ENCODE results near the gene CD247. TPM values are rescaled to one million over a fixed set of nuclear protein-coding genes. Genes with fewer than 3 reads are reported as not detected.

CD247 gene
- total and polyA plus RNA-seq, 4 donors, result 0.44 to 1.3 (median 1.0) TPM

DNA sequence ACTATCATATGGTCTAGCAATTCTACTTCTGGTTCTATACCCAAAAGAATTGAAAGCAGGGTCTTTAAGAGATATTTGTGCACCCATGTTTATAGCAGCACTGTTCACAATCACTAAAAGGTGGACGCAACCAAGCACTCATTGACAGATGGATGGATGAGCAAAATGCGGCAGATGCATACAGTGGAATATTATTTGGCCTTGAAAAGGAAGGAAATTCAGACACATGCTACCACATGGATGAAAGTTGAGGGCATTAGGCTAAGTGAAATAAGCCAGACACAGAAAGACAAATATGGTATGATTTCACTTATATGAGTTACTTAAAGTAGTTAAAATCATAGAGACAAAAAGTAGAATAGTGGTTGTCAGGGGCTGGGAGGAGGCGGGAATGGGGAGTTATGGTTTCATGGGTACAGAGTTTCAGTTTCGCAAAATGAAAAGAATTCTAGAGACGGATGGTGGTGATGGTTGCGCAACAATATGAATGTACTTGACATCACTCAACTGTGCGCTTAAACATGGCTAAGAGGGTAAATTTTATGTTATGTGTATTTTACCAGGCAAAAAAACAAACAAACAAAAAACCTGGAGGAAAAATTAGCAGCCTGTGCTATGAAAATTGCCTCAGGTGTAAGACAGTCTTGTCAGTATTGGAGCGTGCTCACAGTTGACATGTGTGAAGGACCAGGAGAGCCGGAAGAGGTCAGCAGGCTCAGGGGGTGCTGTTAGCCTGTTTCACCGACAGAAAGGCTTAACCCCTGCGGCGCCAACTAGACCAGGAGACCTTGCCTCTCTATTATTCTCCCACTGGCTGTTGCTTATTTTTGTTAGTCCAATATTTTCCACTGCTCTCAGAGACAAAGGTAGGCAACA is 26.5 kb downstream of the CD247 start:
- 92% methylated on average over 5 of the region's 12 CpGs for WGBS (ENCODE audit: insufficient coverage)
- Histone ChIP-seq H3K9me3 (ENCODE audit: control insufficient read depth, insufficient read depth, low read length) (no peaks in the 10 kb centered on the region), H3K4me1 (ENCODE audit: control insufficient read depth, insufficient read depth, low read length) (peaks cover 11% of the 10 kb centered on the region), H3K27ac (ENCODE audit: low read depth, low read length) (no peak overlapping the region), H3K4me3 (ENCODE audit: low read depth, low read length) (no peak overlapping the region), H3K36me3 (ENCODE audit: control insufficient read depth, insufficient read depth, low read length) (no peaks in the 10 kb centered on the region), H3K27me3 (ENCODE audit: control insufficient read depth, insufficient read depth, low read length) (no peaks in the 10 kb centered on the region)
- DNase-seq (ENCODE audit: low read depth in 4 of 6, low spot score in 6 of 6), result no peak

DNA sequence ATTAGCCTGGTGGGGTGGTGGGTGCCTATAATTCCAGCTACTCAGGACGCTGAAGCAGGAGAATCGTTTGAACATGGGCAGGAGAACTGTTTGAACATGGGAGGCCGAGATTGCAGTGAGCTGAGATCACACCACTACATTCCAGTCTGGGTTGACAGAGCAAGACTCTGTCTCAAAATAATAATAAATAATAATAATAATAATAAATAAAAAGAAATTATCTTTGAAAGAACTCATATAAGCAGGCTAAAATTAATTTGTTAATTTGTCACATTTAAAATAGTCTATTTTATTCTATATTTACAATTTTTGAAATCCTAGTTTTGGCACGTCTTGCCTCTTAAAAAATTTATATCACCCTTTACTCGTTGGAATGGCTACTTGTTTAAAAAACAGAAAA is 27.6 kb downstream of the CD247 start:
- H3K36me3 ChIP-seq (ENCODE audit: control insufficient read depth, insufficient read depth, low read length), result no peaks in the 10 kb centered on the region
- no peak overlapping the region for H3K27ac ChIP-seq (ENCODE audit: low read depth, low read length)
- peaks cover 11% of the 10 kb centered on the region for H3K4me1 ChIP-seq (ENCODE audit: control insufficient read depth, insufficient read depth, low read length)
- no peaks in the 10 kb centered on the region for H3K27me3 ChIP-seq (ENCODE audit: control insufficient read depth, insufficient read depth, low read length)
- WGBS (ENCODE audit: insufficient coverage), result no CpG with 5 or more reads among the region's 5 CpGs
- H3K9me3 ChIP-seq (ENCODE audit: control insufficient read depth, insufficient read depth, low read length), result no peaks in the 10 kb centered on the region
- H3K4me3 ChIP-seq (ENCODE audit: low read depth, low read length), result no peak overlapping the region
- no peak for DNase-seq (ENCODE audit: low read depth in 4 of 6, low spot score in 6 of 6)

DNA sequence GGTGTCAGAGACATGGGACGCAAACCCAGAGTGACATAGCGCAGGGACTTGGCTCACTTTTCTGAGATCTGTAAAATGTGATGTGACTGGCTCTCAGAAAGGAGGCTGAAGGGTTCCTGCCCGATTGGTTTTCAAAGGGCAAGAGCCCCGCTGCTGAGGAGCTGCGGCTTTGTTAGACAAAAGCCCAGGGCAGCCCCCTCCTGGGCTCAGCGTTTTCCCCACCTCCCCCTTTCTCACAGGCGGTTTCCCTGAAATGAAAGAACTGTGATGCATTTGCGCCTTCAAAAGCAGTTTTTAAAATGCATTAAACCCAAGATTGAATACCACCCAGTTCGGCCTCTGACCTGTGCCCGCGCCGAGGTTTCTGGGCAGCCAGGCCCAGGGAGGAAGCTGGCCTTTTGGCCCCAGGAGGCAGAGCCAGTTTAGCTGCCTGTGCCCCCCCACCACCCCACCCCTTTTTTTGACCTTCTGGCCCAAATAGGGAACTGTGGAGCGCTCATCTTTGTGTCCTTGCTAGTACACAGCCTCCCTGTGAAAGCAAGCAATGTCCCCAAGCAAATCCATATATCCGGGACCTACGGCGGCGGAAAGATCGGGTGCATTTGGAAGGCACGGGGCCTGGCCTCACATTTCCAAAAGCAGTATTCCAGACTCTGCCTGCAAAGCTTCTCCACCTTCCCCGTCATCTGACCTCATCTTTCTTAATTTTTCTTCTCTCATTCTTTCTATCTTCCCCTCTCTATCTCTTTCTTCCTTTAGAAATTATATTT is 28.6 kb downstream of the CD247 start:
- Histone ChIP-seq H3K36me3 (ENCODE audit: control insufficient read depth, insufficient read depth, low read length) (no peaks in the 10 kb centered on the region), H3K4me3 (ENCODE audit: low read depth, low read length) (no peak overlapping the region), H3K4me1 (ENCODE audit: control insufficient read depth, insufficient read depth, low read length) (peaks cover 11% of the 10 kb centered on the region), H3K27ac (ENCODE audit: low read depth, low read length) (no peak overlapping the region), H3K9me3 (ENCODE audit: control insufficient read depth, insufficient read depth, low read length) (no peaks in the 10 kb centered on the region), H3K27me3 (ENCODE audit: control insufficient read depth, insufficient read depth, low read length) (no peaks in the 10 kb centered on the region)
- WGBS (ENCODE audit: insufficient coverage), result 48% methylated on average over 20 of the region's 20 CpGs
- peak in 2 of 6 donors; percentile 43 to 48 for DNase-seq (ENCODE audit: low read depth in 4 of 6, low spot score in 6 of 6)

DNA sequence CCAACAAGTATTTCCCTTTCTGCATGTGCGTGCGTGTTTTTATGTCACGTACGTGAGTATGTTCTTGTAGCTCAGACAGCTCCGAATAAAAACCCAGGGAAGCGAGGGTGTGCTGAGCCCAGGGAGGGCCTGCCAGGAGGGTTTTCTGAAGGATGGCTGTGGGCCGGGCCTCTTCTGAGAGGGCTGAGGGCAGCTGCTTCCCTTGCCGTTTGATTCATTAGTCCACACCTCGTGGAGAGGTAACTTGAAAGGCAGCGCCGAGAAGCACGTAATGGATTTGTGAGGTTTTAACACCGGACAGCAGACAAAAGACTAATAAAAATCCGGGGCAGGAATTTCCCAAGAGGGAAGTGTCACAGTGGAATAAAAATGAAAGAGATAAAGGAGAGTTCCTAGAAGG is 29.5 kb downstream of the CD247 start:
- peak in 2 of 6 donors; percentile 17 to 60 for DNase-seq (ENCODE audit: low read depth in 4 of 6, low spot score in 6 of 6)
- Histone ChIP-seq H3K4me1 (ENCODE audit: control insufficient read depth, insufficient read depth, low read length) (peaks cover 11% of the 10 kb centered on the region), H3K27ac (ENCODE audit: low read depth, low read length) (no peak overlapping the region), H3K9me3 (ENCODE audit: control insufficient read depth, insufficient read depth, low read length) (no peaks in the 10 kb centered on the region), H3K36me3 (ENCODE audit: control insufficient read depth, insufficient read depth, low read length) (no peaks in the 10 kb centered on the region), H3K4me3 (ENCODE audit: low read depth, low read length) (no peak overlapping the region), H3K27me3 (ENCODE audit: control insufficient read depth, insufficient read depth, low read length) (no peaks in the 10 kb centered on the region)
- 44% methylated on average over 7 of the region's 14 CpGs for WGBS (ENCODE audit: insufficient coverage)

DNA sequence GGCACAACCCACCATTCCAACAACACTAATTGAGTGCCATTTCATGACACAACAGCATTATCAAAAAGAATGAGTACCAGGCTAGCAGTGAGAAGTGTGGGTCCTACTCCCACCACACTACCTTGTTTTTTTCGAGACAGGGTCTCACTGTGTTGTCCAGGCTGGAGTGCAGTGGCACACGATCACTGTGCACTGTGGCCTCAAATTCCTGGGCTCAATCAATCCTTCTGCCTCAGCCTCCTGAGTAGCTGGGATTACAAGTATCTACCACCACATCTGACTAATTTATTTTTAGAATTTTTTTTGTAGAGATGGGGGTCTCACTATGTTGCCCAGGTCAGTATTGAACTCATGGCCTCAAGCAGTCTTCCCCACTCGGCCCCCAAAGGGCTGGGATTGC is 30.7 kb downstream of the CD247 start:
- no peaks in the 10 kb centered on the region for H3K27me3 ChIP-seq (ENCODE audit: control insufficient read depth, insufficient read depth, low read length)
- 87% methylated on average over 3 of the region's 3 CpGs for WGBS (ENCODE audit: insufficient coverage)
- no peak overlapping the region for H3K27ac ChIP-seq (ENCODE audit: low read depth, low read length)
- no peak for DNase-seq (ENCODE audit: low read depth in 4 of 6, low spot score in 6 of 6)
- H3K4me3 ChIP-seq (ENCODE audit: low read depth, low read length), result no peak overlapping the region
- no peaks in the 10 kb centered on the region for H3K36me3 ChIP-seq (ENCODE audit: control insufficient read depth, insufficient read depth, low read length)
- H3K9me3 ChIP-seq (ENCODE audit: control insufficient read depth, insufficient read depth, low read length), result no peaks in the 10 kb centered on the region
- H3K4me1 ChIP-seq (ENCODE audit: control insufficient read depth, insufficient read depth, low read length), result peaks cover 11% of the 10 kb centered on the region

DNA sequence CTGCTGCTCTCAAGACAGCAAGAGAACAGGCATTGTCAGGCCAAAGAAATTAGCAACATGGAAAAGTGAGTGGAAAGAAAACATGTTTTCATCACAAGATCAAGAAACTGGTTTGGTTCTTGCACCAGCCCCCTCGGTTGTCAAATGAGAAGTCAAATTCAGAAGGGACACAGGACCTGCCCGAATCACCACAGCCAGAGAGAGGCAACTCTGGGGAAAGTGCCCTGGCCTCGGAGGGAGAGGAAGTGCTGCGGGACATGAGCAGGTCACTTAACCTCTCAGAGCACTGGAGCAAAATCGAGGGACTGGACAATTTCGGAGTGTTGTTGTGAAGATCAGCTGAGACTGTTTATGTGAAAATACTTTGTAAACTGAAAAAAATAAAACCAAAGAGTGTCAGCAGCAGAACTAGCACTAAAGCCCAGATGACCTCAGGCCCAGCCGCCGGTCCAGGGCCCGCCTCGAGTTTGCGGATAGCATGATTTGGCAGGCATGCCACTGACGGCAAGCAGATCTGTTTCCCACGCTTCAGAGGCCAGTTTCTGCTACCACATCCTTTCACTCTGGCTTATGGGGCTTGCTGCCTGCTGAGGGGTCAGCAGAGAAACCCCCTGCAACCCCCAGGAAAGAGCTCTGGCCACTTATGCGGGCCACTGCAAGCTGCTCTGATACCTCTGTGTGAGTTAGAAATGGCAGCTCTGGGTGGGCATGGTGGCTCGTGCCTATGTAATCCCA is 32.1 kb downstream of the CD247 start:
- Histone ChIP-seq H3K27ac (ENCODE audit: low read depth, low read length) (no peak overlapping the region), H3K4me1 (ENCODE audit: control insufficient read depth, insufficient read depth, low read length) (peaks cover 11% of the 10 kb centered on the region), H3K9me3 (ENCODE audit: control insufficient read depth, insufficient read depth, low read length) (no peaks in the 10 kb centered on the region), H3K27me3 (ENCODE audit: control insufficient read depth, insufficient read depth, low read length) (no peaks in the 10 kb centered on the region), H3K36me3 (ENCODE audit: control insufficient read depth, insufficient read depth, low read length) (no peaks in the 10 kb centered on the region), H3K4me3 (ENCODE audit: low read depth, low read length) (no peak overlapping the region)
- DNase-seq (ENCODE audit: low read depth in 4 of 6, low spot score in 6 of 6), result no peak
- WGBS (ENCODE audit: insufficient coverage), result 79% methylated on average over 13 of the region's 15 CpGs

DNA sequence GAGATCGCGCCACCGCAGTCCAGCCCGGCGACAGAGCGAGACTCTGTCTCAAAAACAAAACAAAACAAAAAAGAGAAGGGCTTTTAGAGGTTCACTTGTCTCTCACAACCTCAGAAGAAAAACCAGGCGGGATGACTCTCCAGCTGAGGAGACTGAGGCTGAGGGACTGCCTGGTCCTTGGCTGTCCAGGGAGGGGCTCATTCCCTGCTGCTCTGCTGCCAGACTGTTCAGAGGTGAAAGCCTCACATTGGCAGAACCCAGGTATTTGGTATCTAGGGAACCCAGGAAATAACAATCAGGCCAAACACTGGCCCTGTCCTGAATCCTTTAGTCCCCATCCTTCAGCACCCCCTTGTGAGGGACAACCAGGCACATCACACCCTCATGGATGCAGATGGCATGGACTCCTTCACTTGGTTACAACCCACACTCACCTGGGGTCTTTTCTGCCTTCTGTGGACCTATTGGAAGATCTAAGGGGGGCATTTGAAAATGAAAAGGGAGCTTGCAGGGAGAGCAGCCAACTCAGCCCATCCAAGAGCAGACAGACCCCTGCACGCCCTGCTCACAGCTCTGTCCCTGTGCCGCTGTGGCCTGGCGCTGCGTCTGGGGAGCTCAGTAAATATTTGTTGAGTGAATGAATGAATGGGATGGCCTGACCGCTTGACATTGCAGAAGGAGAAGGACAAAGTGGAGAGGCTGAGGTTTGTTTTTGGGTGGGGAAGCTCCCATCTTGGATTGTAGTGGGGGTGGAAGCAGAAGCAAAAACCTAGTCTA is 33.4 kb downstream of the CD247 start:
- Histone ChIP-seq H3K4me1 (ENCODE audit: control insufficient read depth, insufficient read depth, low read length) (peaks cover 9% of the 10 kb centered on the region), H3K9me3 (ENCODE audit: control insufficient read depth, insufficient read depth, low read length) (no peaks in the 10 kb centered on the region), H3K27me3 (ENCODE audit: control insufficient read depth, insufficient read depth, low read length) (no peaks in the 10 kb centered on the region), H3K36me3 (ENCODE audit: control insufficient read depth, insufficient read depth, low read length) (no peaks in the 10 kb centered on the region), H3K4me3 (ENCODE audit: low read depth, low read length) (no peak overlapping the region), H3K27ac (ENCODE audit: low read depth, low read length) (no peak overlapping the region)
- no peak for DNase-seq (ENCODE audit: low read depth in 4 of 6, low spot score in 6 of 6)
- 88% methylated on average over 7 of the region's 12 CpGs for whole genome bisulfite sequencing (ENCODE audit: insufficient coverage)

DNA sequence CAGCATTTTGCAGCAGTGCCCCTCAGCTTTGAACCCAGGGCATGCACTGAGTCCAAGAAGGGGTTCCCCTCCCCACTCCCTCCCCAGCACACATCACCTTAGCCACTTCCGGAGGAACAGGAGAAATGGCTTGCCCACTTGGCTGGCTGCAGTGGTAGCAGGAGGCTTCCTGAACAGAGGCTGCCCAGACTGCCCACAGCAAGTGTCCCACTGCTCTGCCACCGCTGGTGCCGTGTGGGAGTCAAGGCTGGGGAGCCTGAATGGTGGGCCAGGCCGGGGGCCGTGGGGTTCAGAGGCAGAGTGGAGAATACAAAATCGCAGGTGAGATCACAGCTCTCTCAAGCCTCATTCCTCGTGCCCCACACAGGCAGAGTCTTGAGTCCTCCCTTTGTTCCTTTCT is 34.5 kb downstream of the CD247 start:
- 77% methylated on average over 5 of the region's 7 CpGs for whole genome bisulfite sequencing (ENCODE audit: insufficient coverage)
- no peak for DNase-seq (ENCODE audit: low read depth in 4 of 6, low spot score in 6 of 6)
- Histone ChIP-seq H3K4me1 (ENCODE audit: control insufficient read depth, insufficient read depth, low read length) (peaks cover 2% of the 10 kb centered on the region), H3K36me3 (ENCODE audit: control insufficient read depth, insufficient read depth, low read length) (no peaks in the 10 kb centered on the region), H3K9me3 (ENCODE audit: control insufficient read depth, insufficient read depth, low read length) (no peaks in the 10 kb centered on the region), H3K27me3 (ENCODE audit: control insufficient read depth, insufficient read depth, low read length) (no peaks in the 10 kb centered on the region), H3K4me3 (ENCODE audit: low read depth, low read length) (no peak overlapping the region), H3K27ac (ENCODE audit: low read depth, low read length) (no peak overlapping the region)

DNA sequence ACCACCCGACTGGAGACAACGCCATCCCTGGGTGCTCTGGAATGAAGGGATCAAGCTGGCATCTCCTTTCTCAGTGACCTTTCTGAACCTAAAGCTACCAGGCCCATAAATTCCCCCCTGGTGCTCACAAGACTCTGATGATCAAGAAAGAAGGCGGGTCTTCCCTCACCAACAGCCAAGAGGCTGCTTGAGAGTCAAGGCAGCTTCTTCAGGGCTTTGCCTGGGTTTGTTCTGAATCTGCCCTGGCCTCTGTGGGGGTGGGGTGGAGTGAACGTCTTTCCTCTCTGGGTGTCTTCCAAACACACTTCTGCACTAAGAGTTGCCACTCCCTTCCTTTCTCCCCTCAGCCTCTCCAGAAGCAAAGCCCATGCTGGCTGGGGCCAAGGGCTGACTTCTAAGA is 36.1 kb downstream of the CD247 start:
- Histone ChIP-seq H3K27me3 (ENCODE audit: control insufficient read depth, insufficient read depth, low read length) (no peaks in the 10 kb centered on the region), H3K9me3 (ENCODE audit: control insufficient read depth, insufficient read depth, low read length) (no peaks in the 10 kb centered on the region), H3K36me3 (ENCODE audit: control insufficient read depth, insufficient read depth, low read length) (no peaks in the 10 kb centered on the region), H3K4me1 (ENCODE audit: control insufficient read depth, insufficient read depth, low read length) (no peaks in the 10 kb centered on the region), H3K27ac (ENCODE audit: low read depth, low read length) (no peak overlapping the region), H3K4me3 (ENCODE audit: low read depth, low read length) (no peak overlapping the region)
- DNase-seq (ENCODE audit: low read depth in 4 of 6, low spot score in 6 of 6), result no peak
- WGBS (ENCODE audit: insufficient coverage), result 76% methylated on average over 2 of the region's 4 CpGs

All from spinal cord (tissue), 10 donors.